Globus pallidus (tissue), 1 donor: Measurements from ENCODE around the gene DTNBP1.
"Not testable (repeated sequence)": the region's sequence is repeated elsewhere in the genome, so short reads cannot be mapped to it uniquely, and the experiment has no call there.

Source experiments
- DNase-seq: peaks from one replicate; pipeline ENCODE4 v3.0.0-alpha.2; 2015; ENCODE audit warnings: low spot score

The DTNBP1 gene

GRCh38 chr6:15668918-15669317 lies 6.1 kb upstream of the DTNBP1 start:
- DNase-seq = no peak

- not testable (repeated sequence) for DNase-seq
Measured at GRCh38 chr6:15666896-15667295, 4.1 kb upstream of the DTNBP1 start.

- no peak for DNase-seq
Measured at GRCh38 chr6:15665237-15665636, 2.4 kb upstream of the DTNBP1 start.

- no peak for DNase-seq
Measured at GRCh38 chr6:15663130-15663871, 473 bp upstream of the DTNBP1 start.

- no peak for DNase-seq
Measured at GRCh38 chr6:15661853-15662325, 939 bp downstream of the DTNBP1 start.

GRCh38 chr6:15659181-15659580 lies 3.6 kb downstream of the DTNBP1 start:
- no peak for DNase-seq

- no peak for DNase-seq
Measured at GRCh38 chr6:15658181-15658744, 4.6 kb downstream of the DTNBP1 start.

GRCh38 chr6:15657290-15657689 lies 5.5 kb downstream of the DTNBP1 start:
- DNase-seq = no peak

- no peak for DNase-seq
Measured at GRCh38 chr6:15656145-15656544, 6.7 kb downstream of the DTNBP1 start.

- DNase-seq = no peak
Measured at GRCh38 chr6:15654250-15654649, 8.6 kb downstream of the DTNBP1 start.

- no peak for DNase-seq
Measured at GRCh38 chr6:15653581-15653980, 9.2 kb downstream of the DTNBP1 start.

GRCh38 chr6:15650004-15650559 lies 12.7 kb downstream of the DTNBP1 start:
- DNase-seq = not testable (repeated sequence)

GRCh38 chr6:15644904-15645303 lies 17.9 kb downstream of the DTNBP1 start:
- DNase-seq = no peak

GRCh38 chr6:15643542-15643941 lies 19.3 kb downstream of the DTNBP1 start:
- no peak for DNase-seq

- DNase-seq = no peak
Measured at GRCh38 chr6:15642276-15642675, 20.6 kb downstream of the DTNBP1 start.

GRCh38 chr6:15638373-15638772 lies 24.5 kb downstream of the DTNBP1 start:
- DNase-seq = no peak

GRCh38 chr6:15631432-15631831 lies 31.4 kb downstream of the DTNBP1 start:
- DNase-seq = no peak

GRCh38 chr6:15630202-15630601 lies 32.6 kb downstream of the DTNBP1 start:
- DNase-seq = no peak

- DNase-seq = no peak
Measured at GRCh38 chr6:15629487-15629886, 33.3 kb downstream of the DTNBP1 start.

- no peak for DNase-seq
Measured at GRCh38 chr6:15628499-15629131, 34.2 kb downstream of the DTNBP1 start.

GRCh38 chr6:15627821-15628220 lies 35.0 kb downstream of the DTNBP1 start:
- no peak for DNase-seq

GRCh38 chr6:15626878-15627674 lies 35.8 kb downstream of the DTNBP1 start:
- no peak for DNase-seq
